CD4-positive, CD25-positive, alpha-beta regulatory T cell (primary cell): ENCODE data around the gene DLG1. TPM values are rescaled to one million over a fixed set of nuclear protein-coding genes. Genes with fewer than 3 reads are reported as not detected.

ENCODE experiments used
- ATAC-seq, 2 donors: fragments of 150-1000 bp; cut with Tn5 transposase; one replicate each; pipeline ENCODE4 v1.10.0; 2021; ENCODE audit warnings: low read depth in 2 of 2, moderate number of reproducible peaks in 2 of 2, moderate library complexity in 1 of 2
- DNase-seq, 3 donors: peaks; one replicate each; pipeline versions ENCODE4 v3.0.0 to v3.0.0-alpha.2; 2012 to 2022; ENCODE audit warnings: mixed read lengths in 1 of 3
- H3K27ac ChIP-seq: one replicate; pipeline ENCODE4 v1.7.0; 2013; ENCODE audit warnings: mild to moderate bottlenecking, low read length; ENCODE audit not compliant: insufficient read depth, poor library complexity, severe bottlenecking
- H3K27me3 ChIP-seq: one replicate; pipeline ENCODE4 v1.7.0; 2013; ENCODE audit warnings: low read length; ENCODE audit not compliant: control insufficient read depth, insufficient read depth
- H3K36me3 ChIP-seq: one replicate; pipeline ENCODE4 v1.7.0; 2013; ENCODE audit warnings: mild to moderate bottlenecking, low read length, moderate library complexity; ENCODE audit not compliant: control insufficient read depth, insufficient read depth
- H3K4me1 ChIP-seq: 2 replicates; pipeline ENCODE4 v1.7.0; 2013; ENCODE audit warnings: mild to moderate bottlenecking, low read length; ENCODE audit not compliant: insufficient read depth, control insufficient read depth, poor library complexity, severe bottlenecking
- H3K4me3 ChIP-seq: one replicate; pipeline ENCODE4 v1.7.0; 2013; ENCODE audit warnings: low read depth, mild to moderate bottlenecking, low read length, moderate library complexity
- H3K9me3 ChIP-seq, 2 experiments: 1 replicate in 1 of 2; 2 replicates in 1 of 2; pipeline ENCODE4 v1.7.0; 2013; ENCODE audit warnings: low read length in 2 of 2, mild to moderate bottlenecking in 1 of 2, moderate library complexity in 1 of 2; ENCODE audit not compliant: control insufficient read depth in 2 of 2
- H3K27ac Mint-ChIP-seq, 3 donors: one replicate each; pipeline ENCODE4 v1.8.0; 2020 to 2022; ENCODE audit warnings: mild to moderate bottlenecking in 3 of 3, mixed read lengths in 3 of 3, moderate library complexity in 2 of 3
- H3K27me3 Mint-ChIP-seq: one replicate; pipeline ENCODE4 v1.8.0; 2022; ENCODE audit warnings: mild to moderate bottlenecking, mixed read lengths
- H3K36me3 Mint-ChIP-seq: one replicate; pipeline ENCODE4 v1.8.0; 2020; ENCODE audit warnings: mixed read lengths
- H3K4me1 Mint-ChIP-seq, 4 donors: one replicate each; pipeline ENCODE4 v1.8.0; 2020 to 2022; ENCODE audit warnings: mixed read lengths in 4 of 4, mild to moderate bottlenecking in 1 of 4
- H3K4me3 Mint-ChIP-seq, 4 donors: one replicate each; pipeline ENCODE4 v1.8.0; 2020 to 2022; ENCODE audit warnings: mild to moderate bottlenecking in 4 of 4, mixed read lengths in 4 of 4, moderate library complexity in 3 of 4
- H3K9me3 Mint-ChIP-seq, 7 donors: one replicate each; pipeline ENCODE4 v1.8.0; 2020 to 2022; ENCODE audit warnings: mixed read lengths in 7 of 7, mild to moderate bottlenecking in 3 of 7, moderate library complexity in 2 of 7
- polyA plus RNA-seq, 4 donors: library from polyadenylated mRNA; unstranded; fragments of 300-500 nt; fragmentation: Illumina TruSeq; gene quantifications; one replicate each; pipeline ENCODE4 v1.2.3, GENCODE V29; 2021
- total RNA-seq: library from RNA; stranded (reverse); gene quantifications from one replicate; pipeline ENCODE4 v1.2.3, GENCODE V29; 2022

The DLG1 gene
- total and polyA plus RNA-seq, 5 donors from 2014 or later = 25.2 to 106 (median 30.5) TPM

GRCh38 chr3:197114007-197114406 is 184.4 kb downstream of the DLG1 start:
- DNase-seq (no peak), ATAC-seq (no peak)
- Histone ChIP-seq H3K4me1 (no peaks in the 10 kb centered on the region), H3K4me3 (no peak overlapping the region), H3K9me3 (no peaks in the 10 kb centered on the region), H3K36me3 (peaks cover 29% of the 10 kb centered on the region), H3K27me3 (no peaks in the 10 kb centered on the region), H3K27ac (no peak overlapping the region)
- peaks cover 54% of the 10 kb centered on the region for H3K36me3 Mint-ChIP-seq
- H3K27ac Mint-ChIP-seq = no peak overlapping the region
- no peaks in the 10 kb centered on the region for H3K27me3 Mint-ChIP-seq
- no peaks in the 10 kb centered on the region for H3K9me3 Mint-ChIP-seq
- H3K4me1 Mint-ChIP-seq = peaks cover 0 to 5% (median 0%) of the 10 kb centered on the region in 4 donors
- no peak overlapping the region for H3K4me3 Mint-ChIP-seq

- H3K9me3 Mint-ChIP-seq = no peaks in the 10 kb centered on the region
- no peak overlapping the region for H3K4me3 ChIP-seq
- H3K27ac Mint-ChIP-seq = no peak overlapping the region
- H3K27me3 ChIP-seq = no peaks in the 10 kb centered on the region
- H3K27ac ChIP-seq = no peak overlapping the region
- H3K36me3 Mint-ChIP-seq = peaks cover 47% of the 10 kb centered on the region
- no peak for DNase-seq
- H3K4me1 Mint-ChIP-seq = peaks cover 0 to 4% (median 1%) of the 10 kb centered on the region in 4 donors
- peaks cover 25% of the 10 kb centered on the region for H3K36me3 ChIP-seq
- no peak for ATAC-seq
- no peaks in the 10 kb centered on the region for H3K27me3 Mint-ChIP-seq
- H3K9me3 ChIP-seq = no peaks in the 10 kb centered on the region
- no peak overlapping the region for H3K4me3 Mint-ChIP-seq
- H3K4me1 ChIP-seq = no peaks in the 10 kb centered on the region
Measured at GRCh38 chr3:197111685-197112084, 186.7 kb downstream of the DLG1 start.

GRCh38 chr3:197105786-197106185 is 192.6 kb downstream of the DLG1 start:
- peaks cover 38% of the 10 kb centered on the region for H3K36me3 Mint-ChIP-seq
- peaks cover 0 to 6% (median 1%) of the 10 kb centered on the region in 4 donors for H3K4me1 Mint-ChIP-seq
- H3K27me3 Mint-ChIP-seq = no peaks in the 10 kb centered on the region

GRCh38 chr3:197104738-197105137 is 193.7 kb downstream of the DLG1 start:
- no peak overlapping the region for H3K27ac ChIP-seq
- Mint-ChIP-seq H3K4me1 (peaks cover 0 to 6% (median 1%) of the 10 kb centered on the region in 4 donors), H3K36me3 (peaks cover 32% of the 10 kb centered on the region), H3K4me3 (no peak overlapping the region), H3K27me3 (no peaks in the 10 kb centered on the region), H3K9me3 (no peaks in the 10 kb centered on the region), H3K27ac (no peak overlapping the region)
- H3K27me3 ChIP-seq = no peaks in the 10 kb centered on the region
- no peaks in the 10 kb centered on the region for H3K4me1 ChIP-seq
- H3K4me3 ChIP-seq = no peak overlapping the region
- no peaks in the 10 kb centered on the region for H3K9me3 ChIP-seq
- ATAC-seq (no peak), DNase-seq (no peak)
- peaks cover 7% of the 10 kb centered on the region for H3K36me3 ChIP-seq

More at GRCh38 chr3:197105786-197106185, 192.6 kb downstream of the DLG1 start:
- Mint-ChIP-seq H3K4me3 (no peak overlapping the region), H3K27ac (no peak overlapping the region), H3K9me3 (no peaks in the 10 kb centered on the region)
- Histone ChIP-seq H3K36me3 (peaks cover 15% of the 10 kb centered on the region), H3K4me1 (no peaks in the 10 kb centered on the region), H3K9me3 (no peaks in the 10 kb centered on the region), H3K27me3 (no peaks in the 10 kb centered on the region), H3K4me3 (no peak overlapping the region), H3K27ac (no peak overlapping the region)
- DNase-seq (no peak), ATAC-seq (no peak)

- Mint-ChIP-seq H3K36me3 (peaks cover 27% of the 10 kb centered on the region), H3K9me3 (no peaks in the 10 kb centered on the region), H3K27ac (no peak overlapping the region), H3K27me3 (no peaks in the 10 kb centered on the region), H3K4me3 (no peak overlapping the region), H3K4me1 (peaks cover 0 to 6% (median 1%) of the 10 kb centered on the region in 4 donors)
- Histone ChIP-seq H3K36me3 (peaks cover 7% of the 10 kb centered on the region), H3K4me1 (no peaks in the 10 kb centered on the region), H3K4me3 (no peak overlapping the region), H3K27ac (no peak overlapping the region), H3K9me3 (no peaks in the 10 kb centered on the region), H3K27me3 (no peaks in the 10 kb centered on the region)
- DNase-seq = no peak
- ATAC-seq = no peak
Measured at GRCh38 chr3:197103766-197104165, 194.6 kb downstream of the DLG1 start.

- no peaks in the 10 kb centered on the region for H3K4me1 ChIP-seq
- Mint-ChIP-seq H3K27me3 (no peaks in the 10 kb centered on the region), H3K4me3 (no peak overlapping the region), H3K36me3 (peaks cover 13% of the 10 kb centered on the region), H3K4me1 (peaks cover 0 to 5% (median 4%) of the 10 kb centered on the region in 4 donors), H3K27ac (peak overlapping the region in 1 of 3 donors; percentile 42), H3K9me3 (no peaks in the 10 kb centered on the region)
- ATAC-seq (no peak), DNase-seq (no peak)
- peaks cover 8% of the 10 kb centered on the region for H3K36me3 ChIP-seq
- no peaks in the 10 kb centered on the region for H3K27me3 ChIP-seq
- H3K27ac ChIP-seq = no peak overlapping the region
- no peak overlapping the region for H3K4me3 ChIP-seq
- H3K9me3 ChIP-seq = no peaks in the 10 kb centered on the region
Measured at GRCh38 chr3:197093871-197094270, 204.5 kb downstream of the DLG1 start.

- DNase-seq = no peak
- H3K27me3 Mint-ChIP-seq = no peaks in the 10 kb centered on the region
- Histone ChIP-seq H3K36me3 (peaks cover 10% of the 10 kb centered on the region), H3K27ac (no peak overlapping the region), H3K4me3 (no peak overlapping the region), H3K4me1 (no peaks in the 10 kb centered on the region), H3K9me3 (no peaks in the 10 kb centered on the region), H3K27me3 (no peaks in the 10 kb centered on the region)
- no peaks in the 10 kb centered on the region for H3K9me3 Mint-ChIP-seq
- peak overlapping the region in 1 of 3 donors; percentile 59 for H3K27ac Mint-ChIP-seq
- no peak for ATAC-seq
- no peak overlapping the region for H3K4me3 Mint-ChIP-seq
- peaks cover 0 to 12% (median 4%) of the 10 kb centered on the region in 4 donors for H3K4me1 Mint-ChIP-seq
- H3K36me3 Mint-ChIP-seq = peaks cover 18% of the 10 kb centered on the region
Measured at GRCh38 chr3:197088370-197088769, 210.0 kb downstream of the DLG1 start.

- Histone ChIP-seq H3K36me3 (peaks cover 19% of the 10 kb centered on the region), H3K27ac (no peak overlapping the region), H3K27me3 (no peaks in the 10 kb centered on the region), H3K9me3 (no peaks in the 10 kb centered on the region), H3K4me1 (no peaks in the 10 kb centered on the region), H3K4me3 (no peak overlapping the region)
- H3K4me1 Mint-ChIP-seq = peaks cover 0 to 12% (median 6%) of the 10 kb centered on the region in 4 donors
- no peak overlapping the region for H3K4me3 Mint-ChIP-seq
- no peaks in the 10 kb centered on the region for H3K9me3 Mint-ChIP-seq
- H3K36me3 Mint-ChIP-seq = peaks cover 22% of the 10 kb centered on the region
- DNase-seq (no peak), ATAC-seq (no peak)
- H3K27me3 Mint-ChIP-seq = no peaks in the 10 kb centered on the region
- H3K27ac Mint-ChIP-seq = peak overlapping the region in 1 of 3 donors; percentile 20
Measured at GRCh38 chr3:197085137-197085536, 213.3 kb downstream of the DLG1 start.
